Measurements from ENCODE around the gene VWA7.
"Not testable (repeated sequence)": the region's sequence is repeated elsewhere in the genome, so short reads cannot be mapped to it uniquely, and the experiment has no call there.

The VWA7 gene

DNA sequence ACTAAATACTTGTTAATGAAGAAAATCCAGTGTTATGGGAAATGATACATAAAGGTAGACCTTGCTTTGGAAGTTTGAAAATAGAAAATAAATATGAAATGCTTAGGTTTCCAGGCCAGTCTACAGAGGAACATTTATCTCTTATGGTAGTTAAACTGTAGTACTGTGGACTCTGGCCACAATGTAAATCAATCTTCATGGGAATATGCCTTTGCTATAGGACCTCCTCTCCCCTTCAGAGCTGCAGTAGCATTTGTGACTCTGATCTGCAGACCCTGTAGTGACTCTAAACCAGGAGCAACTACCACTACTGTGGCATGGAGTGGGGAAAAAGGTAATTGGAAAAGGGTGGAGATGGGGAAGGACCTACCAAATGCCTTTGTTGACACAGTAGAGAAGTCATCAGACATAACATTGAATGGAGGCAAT lies 42.8 kb upstream of the VWA7 start:
- no peak for DNase-seq (ENCODE audit: extremely low read depth, low read depth)
- TF ChIP-seq, protein P1, sequence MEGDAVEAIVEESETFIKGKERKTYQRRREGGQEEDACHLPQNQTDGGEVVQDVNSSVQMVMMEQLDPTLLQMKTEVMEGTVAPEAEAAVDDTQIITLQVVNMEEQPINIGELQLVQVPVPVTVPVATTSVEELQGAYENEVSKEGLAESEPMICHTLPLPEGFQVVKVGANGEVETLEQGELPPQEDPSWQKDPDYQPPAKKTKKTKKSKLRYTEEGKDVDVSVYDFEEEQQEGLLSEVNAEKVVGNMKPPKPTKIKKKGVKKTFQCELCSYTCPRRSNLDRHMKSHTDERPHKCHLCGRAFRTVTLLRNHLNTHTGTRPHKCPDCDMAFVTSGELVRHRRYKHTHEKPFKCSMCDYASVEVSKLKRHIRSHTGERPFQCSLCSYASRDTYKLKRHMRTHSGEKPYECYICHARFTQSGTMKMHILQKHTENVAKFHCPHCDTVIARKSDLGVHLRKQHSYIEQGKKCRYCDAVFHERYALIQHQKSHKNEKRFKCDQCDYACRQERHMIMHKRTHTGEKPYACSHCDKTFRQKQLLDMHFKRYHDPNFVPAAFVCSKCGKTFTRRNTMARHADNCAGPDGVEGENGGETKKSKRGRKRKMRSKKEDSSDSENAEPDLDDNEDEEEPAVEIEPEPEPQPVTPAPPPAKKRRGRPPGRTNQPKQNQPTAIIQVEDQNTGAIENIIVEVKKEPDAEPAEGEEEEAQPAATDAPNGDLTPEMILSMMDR (IDR thresholded peaks at IDR 0.05; ENCODE audit: low read depth, low read length), result no peak

DNA sequence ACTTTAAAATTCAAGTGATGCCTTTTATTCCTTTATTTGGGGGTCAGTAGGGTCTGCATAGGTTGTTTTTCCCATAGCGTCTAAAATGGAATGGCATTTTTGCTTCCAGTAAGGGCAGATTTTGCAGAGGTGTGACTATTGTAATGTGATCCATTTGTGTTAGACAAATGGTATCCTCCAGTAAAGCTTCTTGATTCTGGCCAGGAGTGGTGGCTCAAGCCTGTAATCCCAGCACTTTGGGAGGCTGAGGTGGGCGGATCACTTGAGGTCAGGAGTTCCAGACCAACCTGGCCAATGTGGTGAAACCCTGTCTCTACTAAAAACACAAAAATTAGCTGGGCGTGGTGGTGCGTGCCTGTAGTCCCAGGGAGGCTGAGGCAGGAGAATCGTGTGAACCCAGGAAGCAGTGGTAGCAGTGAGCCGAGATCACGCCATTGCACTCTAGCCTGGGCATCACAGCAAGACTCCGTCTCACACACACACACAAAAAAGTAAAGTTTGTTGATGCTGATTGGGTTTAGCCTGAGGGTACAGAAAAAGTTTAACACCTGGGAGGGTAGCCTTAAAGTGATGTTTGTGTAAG lies 40.9 kb upstream of the VWA7 start:
- not testable (repeated sequence) for DNase-seq (ENCODE audit: extremely low read depth, low read depth)

DNA sequence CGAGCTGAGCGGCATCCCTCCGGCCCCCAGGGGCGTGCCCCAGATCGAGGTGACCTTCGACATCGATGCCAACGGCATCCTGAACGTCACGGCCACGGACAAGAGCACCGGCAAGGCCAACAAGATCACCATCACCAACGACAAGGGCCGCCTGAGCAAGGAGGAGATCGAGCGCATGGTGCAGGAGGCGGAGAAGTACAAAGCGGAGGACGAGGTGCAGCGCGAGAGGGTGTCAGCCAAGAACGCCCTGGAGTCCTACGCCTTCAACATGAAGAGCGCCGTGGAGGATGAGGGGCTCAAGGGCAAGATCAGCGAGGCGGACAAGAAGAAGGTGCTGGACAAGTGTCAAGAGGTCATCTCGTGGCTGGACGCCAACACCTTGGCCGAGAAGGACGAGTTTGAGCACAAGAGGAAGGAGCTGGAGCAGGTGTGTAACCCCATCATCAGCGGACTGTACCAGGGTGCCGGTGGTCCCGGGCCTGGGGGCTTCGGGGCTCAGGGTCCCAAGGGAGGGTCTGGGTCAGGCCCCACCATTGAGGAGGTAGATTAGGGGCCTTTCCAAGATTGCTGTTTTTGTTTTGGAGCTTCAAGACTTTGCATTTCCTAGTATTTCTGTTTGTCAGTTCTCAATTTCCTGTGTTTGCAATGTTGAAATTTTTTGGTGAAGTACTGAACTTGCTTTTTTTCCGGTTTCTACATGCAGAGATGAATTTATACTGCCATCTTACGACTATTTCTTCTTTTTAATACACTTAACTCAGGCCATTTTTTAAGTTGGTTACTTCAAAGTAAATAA lies 40.2 kb upstream of the VWA7 start:
- not testable (repeated sequence) for DNase-seq (ENCODE audit: extremely low read depth, low read depth)

DNA sequence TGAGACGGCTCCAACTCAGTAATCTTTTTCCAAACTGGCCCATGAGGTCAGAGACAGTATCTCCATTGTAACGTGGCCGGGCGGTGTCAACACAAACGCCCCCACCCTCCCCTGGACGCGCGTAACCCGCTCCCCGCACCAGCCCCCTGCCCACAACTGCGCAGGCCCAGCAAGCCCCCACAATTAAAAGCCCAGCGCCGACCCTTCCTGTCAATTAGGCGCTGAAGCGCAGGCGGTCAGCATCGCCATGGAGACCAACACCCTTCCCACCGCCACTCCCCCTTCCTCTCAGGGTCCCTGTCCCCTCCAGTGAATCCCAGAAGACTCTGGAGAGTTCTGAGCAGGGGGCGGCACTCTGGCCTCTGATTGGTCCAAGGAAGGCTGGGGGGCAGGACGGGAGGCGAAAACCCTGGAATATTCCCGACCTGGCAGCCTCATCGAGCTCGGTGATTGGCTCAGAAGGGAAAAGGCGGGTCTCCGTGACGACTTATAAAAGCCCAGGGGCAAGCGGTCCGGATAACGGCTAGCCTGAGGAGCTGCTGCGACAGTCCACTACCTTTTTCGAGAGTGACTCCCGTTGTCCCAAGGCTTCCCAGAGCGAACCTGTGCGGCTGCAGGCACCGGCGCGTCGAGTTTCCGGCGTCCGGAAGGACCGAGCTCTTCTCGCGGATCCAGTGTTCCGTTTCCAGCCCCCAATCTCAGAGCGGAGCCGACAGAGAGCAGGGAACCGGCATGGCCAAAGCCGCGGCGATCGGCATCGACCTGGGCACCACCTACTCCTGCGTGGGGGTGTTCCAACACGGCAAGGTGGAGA lies 38.1 kb upstream of the VWA7 start, which contains the start of the genes HSPA1A and HSPA1L:
Gene HSPA1A, plus strand, starts transcription at position 519 of the 814 bp plus-strand sequence. Its CDS starts 214 bp downstream, at position 733.
Gene HSPA1L, minus strand, starts transcription at position 259 of the 814 bp plus-strand sequence. CDS start 3,311 bp downstream, outside the sequence.
- DNase-seq (ENCODE audit: extremely low read depth, low read depth), result peak; percentile 91
- TF ChIP-seq, protein P1 (IDR thresholded peaks at IDR 0.05; ENCODE audit: low read depth, low read length), result no peak

DNA sequence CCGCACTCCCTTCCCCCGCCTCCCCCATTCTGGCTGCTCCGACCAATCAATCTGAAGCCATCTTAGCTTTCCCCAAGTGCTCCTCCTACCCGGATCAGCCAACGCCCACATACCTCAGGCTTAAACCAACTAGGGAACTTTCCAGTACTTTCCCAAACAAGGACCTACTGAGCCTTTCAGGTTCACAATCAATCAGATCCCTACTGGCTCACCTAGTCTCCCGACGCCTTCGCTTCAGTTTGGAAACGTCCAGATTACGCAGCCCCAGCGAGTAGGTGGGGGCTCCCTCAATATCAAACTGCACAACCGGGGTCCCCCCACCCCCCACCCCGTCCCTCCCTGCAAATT lies 37.5 kb upstream of the VWA7 start:
- DNase-seq (ENCODE audit: extremely low read depth, low read depth), result peak; percentile 97
- TF ChIP-seq, protein P1 (IDR thresholded peaks at IDR 0.05; ENCODE audit: low read depth, low read length), result no peak

DNA sequence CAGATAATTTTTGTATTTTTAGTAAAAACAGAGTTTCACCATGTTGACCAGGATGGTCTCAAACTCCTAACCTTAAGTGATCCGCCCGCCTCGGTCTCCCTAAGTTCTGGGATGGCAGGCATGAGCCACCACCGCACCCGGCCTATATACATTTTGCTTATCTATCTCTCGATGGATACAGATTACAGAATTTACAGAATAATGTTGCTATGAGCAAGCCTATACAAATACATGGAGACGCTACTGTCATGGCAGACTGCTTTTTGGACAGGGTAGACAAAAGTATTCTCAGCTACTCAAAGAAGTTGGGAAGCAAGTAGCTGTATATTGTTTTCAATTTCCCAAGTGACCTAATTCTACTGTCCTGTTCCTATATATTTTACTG lies 36.3 kb upstream of the VWA7 start:
- TF ChIP-seq, protein P1 (IDR thresholded peaks at IDR 0.05; ENCODE audit: low read depth, low read length), result no peak
- DNase-seq (ENCODE audit: extremely low read depth, low read depth), result no peak

DNA sequence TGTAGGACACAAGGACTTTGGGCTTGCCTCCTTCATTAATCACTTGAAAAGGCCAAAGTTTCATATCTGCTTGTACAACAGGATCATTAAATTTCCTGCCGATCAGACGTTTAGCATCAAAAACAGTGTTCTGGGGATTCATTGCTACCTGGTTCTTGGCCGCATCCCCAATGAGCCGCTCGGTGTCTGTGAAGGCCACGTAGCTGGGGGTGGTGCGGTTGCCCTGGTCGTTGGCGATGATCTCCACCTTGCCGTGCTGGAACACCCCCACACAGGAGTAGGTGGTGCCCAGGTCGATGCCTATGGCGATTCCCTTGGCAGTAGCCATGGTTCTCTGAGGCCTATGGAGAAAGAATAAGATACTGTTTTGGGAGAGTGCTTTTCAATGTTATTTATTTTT lies 34.5 kb upstream of the VWA7 start:
- no peak for DNase-seq (ENCODE audit: extremely low read depth, low read depth)
- TF ChIP-seq, protein P1 (IDR thresholded peaks at IDR 0.05; ENCODE audit: low read depth, low read length), result no peak

DNA sequence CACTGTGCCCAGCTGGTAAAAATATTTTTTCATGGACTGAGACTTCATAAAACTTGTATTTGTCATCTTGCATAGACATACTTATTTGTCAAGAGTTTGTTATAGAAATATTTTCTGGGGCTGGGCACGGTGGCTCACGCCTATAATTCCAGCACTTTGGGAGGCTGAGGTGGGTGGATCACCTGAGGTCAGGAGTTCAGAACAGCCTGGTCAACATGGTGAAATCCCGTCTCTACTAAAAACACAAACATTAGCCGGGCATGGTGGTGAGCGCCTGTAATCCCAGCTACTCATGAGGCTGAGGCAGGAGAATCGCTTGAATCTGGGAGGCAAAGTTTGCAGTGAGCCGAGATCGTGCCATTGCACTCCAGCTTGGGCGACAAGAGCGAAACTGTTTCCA lies 31.5 kb upstream of the VWA7 start:
- DNase-seq (ENCODE audit: extremely low read depth, low read depth), result not testable (repeated sequence)

Measured in AG09319 (cell line).